ENCODE data around the gene RPL29.
"Not testable (repeated sequence)": the region's sequence is repeated elsewhere in the genome, so short reads cannot be mapped to it uniquely, and the experiment has no call there.

The RPL29 gene

DNA sequence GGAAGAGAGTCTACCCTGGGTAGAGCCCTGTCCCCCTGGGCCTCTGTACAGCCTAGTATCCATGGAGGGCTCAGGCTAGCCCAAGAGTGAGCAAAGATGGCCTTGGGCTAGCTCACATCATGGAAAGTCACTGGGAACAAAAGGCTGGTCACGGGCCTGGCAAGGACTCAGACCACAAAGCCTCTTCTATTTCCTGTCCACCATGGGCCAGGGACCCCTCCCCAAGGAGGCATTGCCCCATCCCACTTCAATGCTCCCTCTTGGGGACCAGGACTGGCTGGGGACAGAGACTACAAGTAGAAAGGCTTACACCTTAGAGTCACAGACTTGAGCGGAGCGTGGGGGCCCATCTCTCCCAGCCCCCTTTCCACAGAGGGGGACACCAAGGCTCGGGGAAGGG is 43.7 kb upstream of the RPL29 start:
- no peak for DNase-seq (ENCODE audit: insufficient read length, low spot score)
- no peak for FAIRE-seq
- TF ChIP-seq, protein P1, sequence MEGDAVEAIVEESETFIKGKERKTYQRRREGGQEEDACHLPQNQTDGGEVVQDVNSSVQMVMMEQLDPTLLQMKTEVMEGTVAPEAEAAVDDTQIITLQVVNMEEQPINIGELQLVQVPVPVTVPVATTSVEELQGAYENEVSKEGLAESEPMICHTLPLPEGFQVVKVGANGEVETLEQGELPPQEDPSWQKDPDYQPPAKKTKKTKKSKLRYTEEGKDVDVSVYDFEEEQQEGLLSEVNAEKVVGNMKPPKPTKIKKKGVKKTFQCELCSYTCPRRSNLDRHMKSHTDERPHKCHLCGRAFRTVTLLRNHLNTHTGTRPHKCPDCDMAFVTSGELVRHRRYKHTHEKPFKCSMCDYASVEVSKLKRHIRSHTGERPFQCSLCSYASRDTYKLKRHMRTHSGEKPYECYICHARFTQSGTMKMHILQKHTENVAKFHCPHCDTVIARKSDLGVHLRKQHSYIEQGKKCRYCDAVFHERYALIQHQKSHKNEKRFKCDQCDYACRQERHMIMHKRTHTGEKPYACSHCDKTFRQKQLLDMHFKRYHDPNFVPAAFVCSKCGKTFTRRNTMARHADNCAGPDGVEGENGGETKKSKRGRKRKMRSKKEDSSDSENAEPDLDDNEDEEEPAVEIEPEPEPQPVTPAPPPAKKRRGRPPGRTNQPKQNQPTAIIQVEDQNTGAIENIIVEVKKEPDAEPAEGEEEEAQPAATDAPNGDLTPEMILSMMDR (IDR thresholded peaks at IDR 0.05; ENCODE audit: insufficient read depth, missing control alignments) = no peak

- no peak for FAIRE-seq
- no peak for DNase-seq (ENCODE audit: insufficient read length, low spot score)
These were observed 42.5 kb upstream of the RPL29 start for GRCh38 chr3:52038227-52038626.

DNA sequence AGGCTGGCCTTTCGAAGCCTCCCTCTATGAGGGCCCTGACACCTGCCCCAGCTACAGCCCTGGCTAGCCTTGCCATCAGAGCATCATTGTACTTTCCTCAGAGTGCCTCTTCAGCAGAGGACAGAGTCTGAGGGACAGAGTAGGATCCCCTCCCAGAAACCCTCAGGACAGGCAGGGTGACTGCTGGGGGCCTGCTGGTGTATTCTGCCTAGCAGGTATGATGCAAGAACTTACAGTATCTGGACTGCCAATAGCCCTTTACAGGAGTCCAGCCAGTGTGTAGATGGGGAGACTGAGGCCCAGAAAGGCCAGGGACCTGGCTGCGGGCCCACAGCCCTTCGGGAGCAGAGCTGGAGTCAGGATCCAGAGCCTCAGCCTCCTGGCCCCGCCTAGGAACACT is 41.6 kb upstream of the RPL29 start:
- no peak for FAIRE-seq
- TF ChIP-seq, protein P1 (IDR thresholded peaks at IDR 0.05; ENCODE audit: insufficient read depth, missing control alignments) = no peak

More at GRCh38 chr3:52038227-52038626, 42.5 kb upstream of the RPL29 start:
- TF ChIP-seq, protein P1 (IDR thresholded peaks at IDR 0.05; ENCODE audit: insufficient read depth, missing control alignments) = no peak

DNA sequence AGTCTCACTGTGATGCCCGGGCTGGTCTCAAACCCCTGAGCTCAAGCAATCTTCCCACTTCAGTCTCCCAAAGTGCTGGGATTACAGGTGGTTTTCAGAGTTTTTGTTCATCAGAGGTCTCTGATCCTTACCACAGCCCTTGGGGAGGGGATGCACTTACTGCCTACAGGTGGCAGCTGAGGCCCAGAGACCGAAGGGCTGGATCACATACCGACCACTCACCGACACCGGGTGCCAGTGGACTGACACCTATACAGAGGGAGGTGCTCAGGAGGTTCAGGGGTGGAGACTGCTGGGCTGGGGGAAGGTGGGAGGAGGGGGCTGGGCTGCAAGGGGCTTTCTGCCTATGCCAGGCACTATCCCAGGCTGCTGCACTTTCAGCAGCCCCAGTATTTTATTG is 41.1 kb upstream of the RPL29 start:
- TF ChIP-seq, protein P1 (IDR thresholded peaks at IDR 0.05; ENCODE audit: insufficient read depth, missing control alignments) = no peak
- FAIRE-seq (no peak), DNase-seq (ENCODE audit: insufficient read length, low spot score) (no peak)

More for the DNA sequence above, 41.6 kb upstream of the RPL29 start:
- no peak for DNase-seq (ENCODE audit: insufficient read length, low spot score)

DNA sequence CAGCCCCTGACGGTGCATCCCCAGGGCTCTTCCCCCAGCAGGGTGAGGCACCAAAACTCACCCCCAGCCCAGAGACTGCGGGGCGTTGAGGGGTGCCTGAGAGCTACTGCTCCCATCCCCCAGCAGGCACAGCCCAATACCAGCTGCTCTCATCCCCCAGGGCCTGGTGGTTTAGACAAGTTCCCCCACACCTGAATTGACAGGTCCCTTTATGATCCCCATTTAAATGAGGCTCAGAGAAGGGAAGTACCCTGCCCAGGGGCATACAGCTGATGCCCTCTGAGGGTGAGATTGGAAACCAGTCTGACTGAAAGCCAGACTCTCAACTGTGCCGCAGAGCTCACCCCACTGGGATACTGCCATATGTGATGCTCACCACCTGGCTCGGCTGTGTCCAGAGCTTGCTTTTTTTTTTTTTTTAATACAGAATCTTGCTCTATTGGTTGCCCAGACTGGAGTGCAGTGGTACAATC is 40.6 kb upstream of the RPL29 start:
- no peak for DNase-seq (ENCODE audit: insufficient read length, low spot score)
- FAIRE-seq = no peak
- TF ChIP-seq, protein P1 (IDR thresholded peaks at IDR 0.05; ENCODE audit: insufficient read depth, missing control alignments) = no peak

GRCh38 chr3:52034651-52035050 is 39.0 kb upstream of the RPL29 start:
- TF ChIP-seq, protein P1 (IDR thresholded peaks at IDR 0.05; ENCODE audit: insufficient read depth, missing control alignments) = no peak
- no peak for DNase-seq (ENCODE audit: insufficient read length, low spot score)
- no peak for FAIRE-seq

DNA sequence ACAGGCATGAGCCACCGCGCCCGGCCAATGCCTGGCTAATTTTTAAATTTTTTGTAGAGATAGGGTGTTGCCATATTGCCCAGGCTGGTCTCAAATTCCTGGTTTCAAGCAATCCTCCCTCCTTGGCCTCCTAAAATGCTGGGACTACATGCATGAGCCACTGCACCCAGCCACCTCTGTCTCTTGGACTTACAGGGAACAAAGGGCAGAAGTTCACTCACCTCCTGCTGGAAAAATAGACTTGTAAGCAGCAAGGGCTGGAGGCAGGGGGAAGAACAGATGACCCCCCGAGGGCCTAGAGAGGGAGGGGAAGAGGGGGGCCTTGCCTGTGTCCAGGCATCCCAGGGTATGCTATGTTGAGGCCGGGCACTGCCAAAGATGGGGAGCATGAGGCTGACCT is 38.5 kb upstream of the RPL29 start:
- TF ChIP-seq, protein P1 (IDR thresholded peaks at IDR 0.05; ENCODE audit: insufficient read depth, missing control alignments) = no peak
- no peak for FAIRE-seq
- no peak for DNase-seq (ENCODE audit: insufficient read length, low spot score)

- FAIRE-seq = not testable (repeated sequence)
These were observed 38.1 kb upstream of the RPL29 start for GRCh38 chr3:52033748-52034147.

More at GRCh38 chr3:52033748-52034147, 38.1 kb upstream of the RPL29 start:
- DNase-seq (ENCODE audit: insufficient read length, low spot score) = not testable (repeated sequence)

All from D721Med (cell line).